Hematopoietic multipotent progenitor cell treated with erythropoietin and hydrocortisone succinate and interleukin-3 and kit ligand, for 15 days (in vitro differentiated cells): ENCODE measurements around the gene CAPN15.

Source experiments
- DNase-seq: peaks from one replicate; pipeline ENCODE4 v3.0.0-alpha.2; 2015; ENCODE audit warnings: low spot score

Gene CAPN15

GRCh38 chr16:561957-562938 is 34.7 kb downstream of the CAPN15 start:
- no peak for DNase-seq

- DNase-seq = no peak
Measured at GRCh38 chr16:563072-563644, 35.6 kb downstream of the CAPN15 start.

GRCh38 chr16:564690-565418 is 37.3 kb downstream of the CAPN15 start:
- no peak for DNase-seq

GRCh38 chr16:565419-566330 is 38.2 kb downstream of the CAPN15 start:
- DNase-seq = no peak

- DNase-seq = peak; percentile 83
Measured at GRCh38 chr16:566475-567372, 39.2 kb downstream of the CAPN15 start, which contains the start of gene NHLRC4. TSS of gene NHLRC4 (plus strand) at chr16:567005. CDS start at chr16:568048, 1,043 bp downstream.

GRCh38 chr16:567373-568256 is 40.1 kb downstream of the CAPN15 start:
- DNase-seq = no peak

GRCh38 chr16:568401-569258 is 41.1 kb downstream of the CAPN15 start:
- peak; percentile 90 for DNase-seq

- peak; percentile 57 for DNase-seq
Measured at GRCh38 chr16:569445-570254, 42.1 kb downstream of the CAPN15 start, which contains the start of gene PIGQ. TSS of gene PIGQ (plus strand) at chr16:569968. CDS start at chr16:574075, 4,107 bp downstream.

- DNase-seq = no peak
Measured at GRCh38 chr16:572865-573650, 45.5 kb downstream of the CAPN15 start.

- no peak for DNase-seq
Measured at GRCh38 chr16:574021-574760, 46.7 kb downstream of the CAPN15 start.

- no peak for DNase-seq
Measured at GRCh38 chr16:575354-576196, 48.1 kb downstream of the CAPN15 start.

GRCh38 chr16:576197-576822 is 48.8 kb downstream of the CAPN15 start:
- no peak for DNase-seq

GRCh38 chr16:576823-577201 is 49.3 kb downstream of the CAPN15 start:
- no peak for DNase-seq

GRCh38 chr16:577796-578195 is 50.3 kb downstream of the CAPN15 start:
- DNase-seq = no peak
